GM19452 (cell line): ENCODE measurements around the gene TAS2R40.
A peak's percentile ranks its signal among the peaks of the same experiment; 100 is the strongest.
"Not testable (repeated sequence)": the region's sequence is repeated elsewhere in the genome, so short reads cannot be mapped to it uniquely, and the experiment has no call there.

Source experiments
- ATAC-seq: cut with Tn5 transposase; IDR thresholded peaks from one replicate; pipeline ENCODE4 v1.9.1; 2021; ENCODE audit not compliant: unreplicated experiment

TAS2R40 gene

DNA sequence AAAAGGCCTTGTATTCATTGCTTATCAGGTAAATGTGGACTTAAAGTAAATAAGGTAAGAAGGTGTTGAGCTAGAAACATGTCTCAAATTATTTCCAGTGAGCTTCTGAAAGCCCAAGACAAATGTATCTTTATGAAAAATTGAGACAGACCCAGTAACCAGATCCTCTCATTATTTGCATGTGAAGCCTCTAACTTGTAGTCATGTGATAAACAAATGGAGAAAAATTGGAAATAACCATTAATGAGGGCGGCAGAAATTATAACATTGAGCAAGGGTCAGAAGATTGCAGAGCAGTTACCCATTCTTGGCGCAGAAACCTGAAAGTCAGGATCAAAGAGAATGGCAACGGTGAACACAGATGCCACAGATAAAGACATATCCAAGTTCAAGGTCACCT is at the start of gene TAS2R40:
Gene TAS2R40 (plus strand): TSS at position 301 of the 400 bp plus-strand sequence. CDS start 42 bp downstream, at position 343.
- ATAC-seq, result no peak

DNA sequence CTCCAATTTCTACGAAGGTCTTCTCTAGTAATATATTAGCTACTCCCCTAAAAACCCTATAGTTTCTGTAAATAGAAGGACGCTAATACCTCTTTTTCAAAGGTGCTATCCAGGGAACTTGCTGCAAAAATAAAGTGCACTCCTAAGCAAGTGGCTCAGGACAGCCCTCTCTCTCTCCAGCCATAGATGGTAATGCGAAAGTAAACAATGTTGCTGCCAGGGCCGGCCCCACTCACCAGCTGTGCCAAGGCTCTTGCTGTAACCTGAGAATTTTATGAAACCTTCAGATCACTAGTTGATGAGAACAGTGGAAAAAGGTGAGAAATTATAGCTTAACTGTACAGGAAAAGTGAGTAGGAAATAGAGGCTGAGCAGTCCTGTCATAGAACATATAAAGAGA is 49.5 kb upstream of the TAS2R40 start:
- ATAC-seq, result no peak

DNA sequence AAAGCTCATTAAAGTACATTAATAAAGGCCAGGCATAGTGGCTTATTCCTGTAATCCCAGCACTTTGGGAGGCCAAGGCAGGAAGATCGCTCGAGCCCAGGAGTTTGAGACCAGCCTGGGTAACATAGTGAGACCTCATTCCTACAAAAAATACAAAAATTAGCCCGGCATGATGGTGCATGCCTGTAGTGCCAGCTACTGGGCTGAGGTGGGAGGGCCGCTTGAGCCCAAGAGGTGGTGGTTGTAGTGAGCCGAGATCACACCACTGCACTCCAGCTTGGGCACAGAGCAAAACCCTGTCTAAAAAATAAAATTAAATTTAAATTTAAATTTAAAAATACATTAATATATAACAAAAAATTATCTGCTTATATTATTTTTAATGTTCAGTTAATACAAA is 45.7 kb upstream of the TAS2R40 start:
- ATAC-seq, result no peak

DNA sequence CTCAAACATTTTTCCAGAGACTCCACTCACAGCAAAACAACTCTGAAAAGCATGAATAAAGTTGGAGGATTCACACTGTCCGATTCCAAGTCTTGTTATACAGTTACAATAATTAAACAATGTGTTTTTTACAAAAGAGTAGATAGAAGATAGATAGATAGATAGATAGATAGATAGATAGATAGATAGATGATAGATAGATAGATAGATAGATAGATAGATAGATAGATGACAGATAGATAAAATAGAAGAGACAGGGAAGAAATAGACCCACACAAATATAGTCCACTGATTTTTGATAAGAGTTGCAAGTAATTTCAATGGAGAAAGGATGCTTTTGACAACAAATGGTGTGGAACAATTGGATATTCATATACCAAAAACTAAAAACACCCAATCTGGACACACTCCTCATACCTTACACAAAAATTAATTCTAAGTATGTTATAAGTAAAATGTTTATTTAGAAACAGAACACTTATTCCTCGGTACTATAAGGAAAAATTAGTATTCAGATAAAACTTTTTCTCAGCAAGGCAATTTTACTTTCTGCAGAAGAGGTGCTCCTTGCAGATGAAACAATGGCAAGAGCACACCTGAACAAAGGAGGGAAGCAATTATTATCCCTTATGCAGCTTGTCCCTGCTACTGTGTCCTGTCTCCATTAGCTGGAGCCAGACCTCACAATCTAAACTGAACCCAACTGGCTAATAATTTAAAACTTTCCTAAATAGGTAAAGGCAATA is 44.3 kb upstream of the TAS2R40 start:
- no peak for ATAC-seq

DNA sequence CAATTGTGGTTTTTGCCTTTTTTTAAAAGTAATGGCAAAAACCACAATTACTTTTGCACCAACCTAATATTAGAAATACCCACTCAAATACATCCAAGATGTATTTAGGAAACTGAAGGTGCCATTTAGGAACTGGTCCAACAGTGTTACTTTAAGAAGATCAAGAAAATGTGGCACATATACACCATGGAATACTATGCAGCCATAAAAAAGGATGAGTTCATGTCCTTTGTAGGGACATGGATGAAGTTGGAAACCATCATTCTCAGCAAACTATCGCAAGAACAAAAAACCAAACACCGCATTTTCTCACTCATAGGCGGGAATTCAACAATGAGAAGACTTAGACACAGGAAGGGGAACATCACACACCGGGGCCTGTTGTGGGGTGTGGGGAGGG is 41.1 kb upstream of the TAS2R40 start:
- ATAC-seq, result not testable (repeated sequence)

DNA sequence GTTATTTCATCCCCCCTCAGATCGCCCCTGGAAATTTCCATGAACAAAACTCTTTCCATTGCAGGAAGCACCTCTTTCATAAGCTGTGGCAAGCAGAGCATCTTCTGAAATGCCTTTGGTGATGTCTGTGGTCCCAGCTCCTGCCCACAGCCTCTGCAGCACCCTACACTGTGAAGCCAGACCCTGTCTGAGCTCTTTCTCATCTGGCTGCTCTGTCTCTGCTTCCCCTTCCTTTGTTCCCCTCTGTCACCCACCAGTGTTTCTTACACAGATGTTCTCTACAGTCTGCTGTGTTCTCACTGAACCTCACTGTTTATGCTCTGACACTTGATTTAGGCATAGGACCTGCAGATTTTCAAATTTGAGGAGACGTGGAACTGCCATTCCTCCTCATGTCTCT is 40.5 kb upstream of the TAS2R40 start:
- ATAC-seq, result no peak

DNA sequence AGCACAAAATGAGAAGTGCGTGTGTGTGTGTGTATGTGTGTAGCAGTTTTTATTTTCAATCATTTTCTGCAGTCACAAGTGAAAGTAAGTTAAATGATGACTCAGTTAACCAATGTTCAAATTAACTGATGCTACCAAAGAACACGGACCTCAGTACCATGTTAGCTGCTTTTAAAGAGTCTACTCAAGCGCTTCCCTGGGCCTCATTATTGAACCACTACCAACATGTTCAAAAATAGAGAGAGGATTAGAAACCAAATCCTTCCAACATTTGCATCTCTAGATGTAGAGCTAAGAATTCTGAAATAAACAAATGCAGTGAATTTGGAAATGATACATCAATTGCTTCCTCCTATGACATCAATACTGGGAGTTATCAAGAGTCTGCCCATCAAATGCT is 38.8 kb upstream of the TAS2R40 start, which contains the start of gene TAS2R39:
Gene TAS2R39 (plus strand): TSS at position 396 of the 400 bp plus-strand sequence. CDS start 0 bp downstream, at position 396.
- no peak for ATAC-seq

DNA sequence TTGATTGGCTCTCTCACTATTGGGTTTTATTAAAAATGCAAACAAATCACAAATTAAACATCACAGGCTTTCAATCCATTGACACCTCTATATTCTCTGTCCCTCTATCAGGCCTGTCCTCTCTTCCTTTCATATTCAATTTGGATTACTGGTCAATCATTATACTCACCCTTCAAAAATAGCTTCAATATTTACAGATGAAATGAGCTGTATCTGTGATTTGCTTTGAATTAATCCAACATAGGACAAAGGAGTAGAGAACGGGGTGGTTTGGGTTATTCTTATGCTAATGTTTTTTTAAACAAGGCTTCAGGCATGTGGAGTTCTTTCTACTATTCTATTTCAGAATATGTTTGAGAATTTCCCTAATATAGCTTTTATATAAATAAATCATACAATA is 36.3 kb upstream of the TAS2R40 start:
- no peak for ATAC-seq

DNA sequence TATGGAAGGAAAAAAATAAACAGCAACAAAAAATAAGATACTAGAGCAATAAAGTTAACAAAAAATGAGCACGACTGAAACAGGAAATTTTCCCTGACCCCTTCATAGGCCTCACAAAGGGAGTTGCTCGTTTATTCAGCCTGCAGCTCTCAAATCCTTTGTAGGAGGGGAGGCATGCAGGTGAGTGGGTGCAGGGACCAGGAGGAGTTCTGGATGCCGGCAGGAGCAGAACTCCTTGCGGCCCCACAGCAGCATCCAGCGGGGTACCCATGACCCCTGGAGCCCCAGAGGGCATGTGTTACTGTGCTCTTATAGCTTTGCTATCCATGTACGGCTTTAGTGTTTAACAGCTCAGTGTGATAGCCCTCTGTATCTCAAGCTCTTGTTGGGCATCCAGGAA is 32.8 kb upstream of the TAS2R40 start:
- ATAC-seq, result no peak

DNA sequence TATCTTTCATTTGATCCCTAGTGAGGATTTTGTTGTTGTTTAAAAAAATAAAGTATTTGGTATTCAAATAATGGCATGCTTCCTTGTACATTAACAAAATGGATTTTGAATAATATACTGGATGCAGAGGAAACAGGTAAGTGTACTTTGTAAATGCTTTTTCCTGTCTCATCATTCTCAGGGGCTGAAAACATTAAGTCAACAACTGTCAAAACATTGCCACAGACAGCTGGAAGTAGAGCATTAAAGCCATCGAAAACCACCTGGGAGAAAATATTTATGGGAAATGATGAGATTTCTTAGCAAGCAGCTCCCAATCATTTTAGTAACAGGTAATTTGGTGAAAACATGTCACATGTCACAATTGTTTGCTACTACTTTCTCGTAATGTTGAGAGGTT is 28.0 kb upstream of the TAS2R40 start:
- ATAC-seq, result no peak

DNA sequence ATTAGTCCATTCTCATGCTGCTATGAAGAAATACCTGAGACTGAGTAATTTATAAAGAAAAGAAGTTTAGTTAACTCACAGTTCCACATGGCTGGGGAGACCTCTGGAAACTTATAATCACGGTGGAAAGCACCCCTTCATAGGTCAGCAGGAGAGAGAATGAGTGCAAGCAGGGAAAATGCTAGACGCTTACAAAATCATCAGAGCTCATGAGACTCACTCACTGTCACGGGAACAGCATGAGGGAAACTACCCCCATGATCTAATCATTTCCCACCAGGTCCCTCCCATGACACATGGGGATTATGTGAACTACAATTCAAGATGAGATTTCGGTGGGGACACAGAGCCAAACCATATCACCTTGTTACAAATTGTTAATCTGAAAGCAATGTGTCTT is 22.8 kb upstream of the TAS2R40 start:
- ATAC-seq, result peak; percentile 60

DNA sequence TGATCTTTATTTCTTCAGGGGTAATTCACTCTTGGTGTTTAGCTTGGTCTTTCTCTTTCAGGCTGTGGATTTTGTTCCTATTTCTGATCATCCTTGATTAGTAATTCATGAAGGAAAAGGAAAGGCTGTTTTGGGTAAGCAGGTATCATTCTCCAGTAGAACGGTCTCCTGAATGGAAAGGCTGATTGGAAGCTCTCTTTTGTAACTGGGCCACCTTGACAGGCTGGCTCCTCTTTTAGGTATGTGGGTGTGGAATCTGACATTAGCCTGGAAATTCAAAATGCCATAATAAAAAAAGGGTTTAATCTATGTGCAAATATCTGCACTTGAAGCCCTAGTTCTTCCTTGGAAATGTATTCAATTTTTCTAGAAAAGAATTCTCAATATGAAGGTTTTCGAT is 19.7 kb upstream of the TAS2R40 start:
- ATAC-seq, result no peak

DNA sequence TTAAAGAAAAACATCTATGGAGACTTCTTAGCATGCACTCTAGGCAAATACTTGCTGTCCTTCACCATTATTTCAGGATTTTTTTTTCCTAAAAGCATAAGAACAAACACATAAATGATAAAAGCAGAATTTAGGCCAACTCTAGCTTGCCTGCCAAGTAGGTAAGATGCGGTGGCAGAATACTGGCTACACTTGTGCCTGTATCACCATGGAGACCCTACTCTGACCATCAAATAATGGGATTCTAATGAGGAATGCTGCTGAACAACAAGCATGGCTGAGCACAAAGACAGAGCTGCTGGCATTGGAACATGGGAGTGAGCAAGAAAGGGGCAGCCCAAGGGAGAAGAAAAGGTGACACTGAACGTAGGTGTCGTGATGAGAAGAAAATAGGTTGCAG is 18.5 kb upstream of the TAS2R40 start:
- no peak for ATAC-seq

DNA sequence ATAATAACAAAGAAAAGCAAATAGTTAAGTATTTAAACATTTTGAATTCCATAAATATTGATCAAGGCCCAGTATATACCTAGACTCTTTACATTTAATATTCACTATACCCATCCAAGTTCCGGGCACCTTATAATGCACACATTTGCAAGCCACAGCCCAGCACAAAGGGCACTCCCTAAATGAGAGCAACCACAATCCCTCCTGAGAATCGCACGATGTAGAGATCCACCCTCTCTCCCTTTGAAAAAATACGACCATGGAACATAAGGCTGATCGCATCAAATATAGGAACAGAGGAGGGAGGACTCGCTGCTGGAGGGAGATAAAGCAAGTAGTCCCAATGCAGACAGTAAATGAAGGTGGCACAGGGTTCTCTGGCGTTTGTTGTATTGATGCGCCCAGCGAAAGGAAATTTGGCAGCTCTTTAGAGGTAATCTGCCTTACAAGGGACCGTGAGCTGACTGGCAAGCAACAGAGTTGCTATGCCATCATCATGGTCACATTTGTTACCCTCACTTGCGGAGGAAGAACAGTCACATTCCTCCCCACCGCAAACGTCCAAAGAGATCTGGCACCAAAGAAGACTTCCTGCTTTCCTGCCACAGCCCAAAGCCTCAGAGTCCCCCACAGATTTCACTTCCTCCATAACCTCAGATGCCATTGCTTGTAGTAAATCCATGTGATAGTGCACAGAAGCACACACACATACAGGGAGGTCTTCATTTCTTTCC is 16.1 kb upstream of the TAS2R40 start:
- ATAC-seq, result peak; percentile 89

DNA sequence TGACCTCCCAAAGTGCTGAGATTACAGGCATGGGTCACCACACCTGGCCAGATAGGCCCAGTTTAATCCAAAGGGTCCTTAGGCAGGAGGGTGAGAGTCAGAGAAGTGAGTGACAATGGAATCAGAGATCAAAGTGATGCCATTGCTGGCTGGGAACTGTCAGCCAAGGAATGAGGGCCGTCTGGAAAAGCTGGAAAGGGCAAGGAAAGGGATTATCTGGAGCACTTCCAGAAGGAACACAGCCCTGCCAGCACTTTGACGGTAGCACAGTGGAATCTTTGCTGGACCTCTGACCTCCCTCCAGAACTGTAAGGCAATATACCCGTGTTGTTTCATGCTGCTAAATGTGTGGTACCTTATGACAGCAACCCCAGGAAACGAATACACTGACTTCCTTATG is 11.3 kb upstream of the TAS2R40 start:
- ATAC-seq, result no peak

DNA sequence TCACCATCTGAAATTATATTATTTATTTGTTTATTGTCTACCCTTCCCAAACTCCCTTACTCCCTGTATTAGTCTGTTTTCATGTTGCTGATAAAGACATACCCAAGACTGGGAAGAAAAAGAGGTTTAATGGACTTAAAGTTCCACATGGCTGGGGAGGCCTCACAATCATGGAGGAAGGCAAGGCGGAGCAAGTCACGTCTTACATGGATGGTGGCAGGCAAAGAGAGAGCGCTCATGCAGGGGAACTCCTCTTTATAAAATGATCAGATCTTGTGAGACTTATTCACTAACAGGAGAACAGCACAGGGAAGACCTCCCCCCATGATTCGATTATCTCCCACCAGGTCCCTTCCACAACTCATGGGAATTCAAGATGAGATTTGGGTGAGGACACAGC is 8.4 kb upstream of the TAS2R40 start:
- ATAC-seq, result not testable (repeated sequence)

DNA sequence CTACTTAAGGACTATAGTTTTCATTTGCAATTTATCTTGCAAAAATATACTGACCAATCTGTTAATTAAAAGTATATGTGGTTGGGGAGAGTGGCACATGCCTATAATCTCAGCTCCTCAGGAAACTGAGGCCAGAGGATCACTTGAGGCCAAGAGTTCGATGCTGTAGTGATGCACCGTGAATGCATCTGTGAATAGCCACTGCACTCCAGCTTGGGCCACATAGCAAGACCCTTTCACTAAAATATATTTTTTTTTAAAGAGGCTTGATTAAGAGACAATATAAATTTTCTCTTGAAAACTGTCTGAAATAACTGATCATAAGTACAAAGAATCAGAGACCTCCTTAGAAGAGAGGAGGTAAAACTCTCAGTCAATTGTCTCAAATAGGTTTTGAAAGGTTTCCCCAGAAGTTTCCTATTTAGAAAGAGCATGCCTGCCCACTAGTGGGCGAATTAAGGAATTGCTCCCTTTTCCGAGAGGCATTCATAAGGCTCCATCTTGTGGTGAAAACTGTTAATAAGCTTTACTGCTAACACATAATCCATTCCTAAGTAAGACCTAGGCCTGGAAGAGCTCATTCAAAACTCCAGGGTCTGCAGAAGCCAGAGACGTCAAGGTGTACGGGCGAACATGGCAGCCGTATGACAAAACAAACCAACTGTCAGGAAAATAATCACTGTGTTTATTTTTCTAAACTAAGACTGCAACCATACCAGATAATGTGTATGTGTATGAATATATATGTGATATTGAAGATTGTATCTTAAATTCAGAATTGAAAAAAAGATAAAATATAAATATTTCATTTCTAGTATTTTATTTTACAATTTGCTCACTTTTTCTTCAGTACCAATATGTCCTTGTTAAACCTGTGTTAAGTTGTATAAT is 6.8 kb upstream of the TAS2R40 start:
- peak; percentile 86 for ATAC-seq

DNA sequence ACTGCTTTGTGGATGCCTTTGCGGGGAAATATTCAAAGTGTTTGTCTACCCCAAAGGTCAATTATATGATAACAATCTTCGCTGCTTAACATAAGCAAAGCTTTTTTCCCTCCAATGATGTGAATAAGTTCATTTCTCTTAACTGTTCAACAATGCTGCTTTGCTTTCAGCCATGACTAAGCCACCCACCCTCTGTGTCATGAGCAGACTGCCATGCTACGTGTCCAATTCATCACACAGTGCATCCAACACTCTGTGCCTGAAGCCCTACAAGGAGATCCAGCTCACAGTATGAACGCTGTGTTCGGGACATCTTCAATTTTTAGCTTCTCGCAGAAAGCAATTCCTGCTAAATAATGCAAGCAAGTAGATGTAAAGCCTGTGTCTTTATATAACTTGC is 5.7 kb upstream of the TAS2R40 start:
- no peak for ATAC-seq

DNA sequence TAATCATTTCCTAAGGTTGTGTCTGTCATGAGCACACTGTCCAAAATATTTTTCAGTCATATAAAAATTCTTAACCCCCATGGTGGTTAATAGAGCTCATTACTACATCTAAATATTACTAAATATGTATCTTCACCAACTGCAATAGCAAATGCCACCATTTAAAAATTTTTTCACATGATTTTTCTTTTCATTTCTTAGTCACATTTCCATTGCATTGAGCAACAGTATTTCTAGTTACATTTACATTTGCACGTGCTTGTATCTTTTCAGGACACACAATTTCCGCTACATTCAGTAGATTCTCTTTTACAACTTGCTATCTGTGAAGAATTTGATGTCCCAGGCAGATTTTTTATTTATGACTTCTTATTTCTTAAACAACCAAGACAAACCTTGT is 5.2 kb upstream of the TAS2R40 start:
- no peak for ATAC-seq

DNA sequence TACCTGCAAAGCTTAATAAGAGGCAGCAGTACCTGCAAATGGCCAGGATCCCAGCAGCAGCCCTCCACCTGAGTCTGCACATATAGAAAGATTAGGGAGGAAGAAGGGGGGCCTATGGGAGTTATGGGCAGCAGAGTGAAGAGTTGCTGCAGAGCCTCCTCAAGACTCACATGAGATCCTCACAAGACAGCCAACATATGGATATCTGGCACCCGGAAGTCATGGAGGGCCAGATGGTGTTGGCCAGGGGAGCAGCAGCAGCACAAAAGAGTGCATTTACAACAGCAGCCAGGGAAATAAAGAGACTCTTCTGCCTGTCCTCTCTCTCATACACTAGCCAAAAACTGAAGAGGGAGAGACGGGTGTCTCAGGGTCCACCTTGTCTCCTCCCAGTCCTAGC is 4.0 kb upstream of the TAS2R40 start:
- no peak for ATAC-seq

DNA sequence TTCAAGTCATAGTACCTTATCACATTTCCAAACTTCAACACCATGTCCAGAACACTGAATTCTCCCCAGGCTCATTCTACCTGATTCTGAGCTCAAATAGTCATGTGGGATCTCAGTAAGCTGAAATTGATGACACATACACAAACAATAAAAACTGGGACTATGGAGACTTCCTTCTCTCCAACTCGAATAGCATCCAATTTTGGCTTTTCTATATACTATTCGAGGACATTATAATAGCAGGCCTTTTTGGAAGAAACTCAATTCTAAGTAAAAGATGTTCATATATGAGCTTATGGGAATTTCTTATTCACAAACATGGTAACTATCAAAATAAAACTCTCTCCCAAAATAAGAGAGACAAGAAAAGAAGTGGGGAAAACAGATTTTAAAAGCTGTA is 551 bp upstream of the TAS2R40 start:
- no peak for ATAC-seq
